OCI-LY1 (cell line): ENCODE results near the gene HIPK3.

Source experiments
- EZH2 ChIP-seq: fragments of 200-600 bp; sonication (generic), shearing (Covaris generic); IDR thresholded peaks from 2 replicates; pipeline ENCODE4 v1.8.0; 2017; ENCODE audit warnings: borderline replicate concordance, mixed run types, mild to moderate bottlenecking, antibody characterized with exemption, low read length, moderate library complexity, mixed read lengths
- TF ChIP-seq, protein P1 (sequence below): fragments of 200-600 bp; sonication (generic), shearing (Covaris generic); IDR thresholded peaks from 2 replicates; pipeline ENCODE4 v1.5.1; 2017; ENCODE audit warnings: mild to moderate bottlenecking, antibody characterized with exemption, low read length, moderate library complexity, mixed read lengths

DNA sequence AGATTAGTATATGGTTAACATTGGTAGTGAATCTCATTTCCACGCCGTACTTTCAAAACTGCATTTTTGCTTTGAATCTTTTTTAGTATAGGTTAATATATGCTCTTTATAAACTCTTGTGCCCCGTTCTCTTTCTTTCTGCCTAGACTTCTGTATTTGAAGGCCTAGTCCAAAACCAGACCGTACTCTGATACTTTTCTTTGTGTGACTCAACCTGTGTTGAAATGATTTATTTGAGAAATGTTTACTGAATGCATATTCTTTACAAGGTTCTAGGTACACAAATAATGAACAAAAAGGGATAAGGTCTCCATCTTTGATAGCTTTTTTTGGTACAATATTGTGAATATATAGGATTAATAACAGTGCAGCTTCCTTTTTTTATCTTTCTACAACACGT is 68.3 kb downstream of the HIPK3 start:
- TF ChIP-seq, protein P1, sequence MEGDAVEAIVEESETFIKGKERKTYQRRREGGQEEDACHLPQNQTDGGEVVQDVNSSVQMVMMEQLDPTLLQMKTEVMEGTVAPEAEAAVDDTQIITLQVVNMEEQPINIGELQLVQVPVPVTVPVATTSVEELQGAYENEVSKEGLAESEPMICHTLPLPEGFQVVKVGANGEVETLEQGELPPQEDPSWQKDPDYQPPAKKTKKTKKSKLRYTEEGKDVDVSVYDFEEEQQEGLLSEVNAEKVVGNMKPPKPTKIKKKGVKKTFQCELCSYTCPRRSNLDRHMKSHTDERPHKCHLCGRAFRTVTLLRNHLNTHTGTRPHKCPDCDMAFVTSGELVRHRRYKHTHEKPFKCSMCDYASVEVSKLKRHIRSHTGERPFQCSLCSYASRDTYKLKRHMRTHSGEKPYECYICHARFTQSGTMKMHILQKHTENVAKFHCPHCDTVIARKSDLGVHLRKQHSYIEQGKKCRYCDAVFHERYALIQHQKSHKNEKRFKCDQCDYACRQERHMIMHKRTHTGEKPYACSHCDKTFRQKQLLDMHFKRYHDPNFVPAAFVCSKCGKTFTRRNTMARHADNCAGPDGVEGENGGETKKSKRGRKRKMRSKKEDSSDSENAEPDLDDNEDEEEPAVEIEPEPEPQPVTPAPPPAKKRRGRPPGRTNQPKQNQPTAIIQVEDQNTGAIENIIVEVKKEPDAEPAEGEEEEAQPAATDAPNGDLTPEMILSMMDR: no peak
- TF ChIP-seq EZH2: no peak
